HFFc6 (cell line): ENCODE results near the gene GUCA2A. TPM values are rescaled to one million over a fixed set of nuclear protein-coding genes. Genes with fewer than 3 reads are reported as not detected.

Source experiments
- DNase-seq: peaks from one replicate; pipeline ENCODE4 v3.0.0-alpha.2; 2018
- H3K27ac Mint-ChIP-seq: 2 replicates; pipeline ENCODE4 v1.8.0; 2020; ENCODE audit warnings: mild to moderate bottlenecking, mixed read lengths
- H3K27me3 Mint-ChIP-seq: 2 replicates; pipeline ENCODE4 v1.8.0; 2021; ENCODE audit warnings: mild to moderate bottlenecking, moderate library complexity, mixed read lengths; ENCODE audit not compliant: insufficient read depth
- H3K36me3 Mint-ChIP-seq: 2 replicates; pipeline ENCODE4 v1.8.0; 2021; ENCODE audit warnings: low read depth, mixed read lengths
- H3K4me1 Mint-ChIP-seq: 2 replicates; pipeline ENCODE4 v1.8.0; 2020; ENCODE audit warnings: low read depth, mixed read lengths
- H3K4me3 Mint-ChIP-seq: 2 replicates; pipeline ENCODE4 v1.8.0; 2020; ENCODE audit warnings: mild to moderate bottlenecking, moderate library complexity, mixed read lengths
- H3K9me3 Mint-ChIP-seq: 2 replicates; pipeline ENCODE4 v1.8.0; 2020; ENCODE audit warnings: mild to moderate bottlenecking, mixed read lengths
- CTCF ChIP-seq: fragments of 200-600 bp; sonication (generic); IDR thresholded peaks from 2 replicates; pipeline ENCODE4 v1.5.0; 2021; ENCODE audit warnings: antibody characterized with exemption, mild to moderate bottlenecking
- total RNA-seq, 6 experiments: library from RNA; stranded (reverse); fragmentation: NEBNext Ultra II Directional; extraction: Animal tissue kit (Norgen Biotek cat#: 25700); gene quantifications; 2 replicates in 1 of 6; 3 replicates in 5 of 6; pipeline ENCODE4 v1.2.3, GENCODE V29; 2021

The GUCA2A gene
- total RNA-seq, 6 experiments from 2014 or later: not detected

GRCh38 chr1:42181687-42182086, 17.1 kb upstream of the GUCA2A start:
- no peak overlapping the region for H3K27ac Mint-ChIP-seq
- H3K4me3 Mint-ChIP-seq: no peak overlapping the region

GRCh38 chr1:42179900-42180329, 15.4 kb upstream of the GUCA2A start:
- no peak for TF ChIP-seq CTCF
- Mint-ChIP-seq H3K27me3 (no peaks in the 10 kb centered on the region), H3K4me1 (peaks cover 20% of the 10 kb centered on the region), H3K27ac (no peak overlapping the region), H3K4me3 (no peak overlapping the region), H3K9me3 (no peaks in the 10 kb centered on the region), H3K36me3 (peaks cover 12% of the 10 kb centered on the region)
- no peak for DNase-seq

More at GRCh38 chr1:42181687-42182086, 17.1 kb upstream of the GUCA2A start:
- TF ChIP-seq CTCF: no peak
- H3K36me3 Mint-ChIP-seq: peaks cover 11% of the 10 kb centered on the region
- no peaks in the 10 kb centered on the region for H3K9me3 Mint-ChIP-seq
- no peak for DNase-seq
- H3K27me3 Mint-ChIP-seq: no peaks in the 10 kb centered on the region
- peaks cover 32% of the 10 kb centered on the region for H3K4me1 Mint-ChIP-seq

- Mint-ChIP-seq H3K36me3 (peaks cover 8% of the 10 kb centered on the region), H3K4me1 (peaks cover 25% of the 10 kb centered on the region), H3K9me3 (no peaks in the 10 kb centered on the region), H3K27ac (no peak overlapping the region), H3K4me3 (no peak overlapping the region), H3K27me3 (no peaks in the 10 kb centered on the region)
- no peak for DNase-seq
- TF ChIP-seq CTCF: no peak
Measured at GRCh38 chr1:42179275-42179674, 14.7 kb upstream of the GUCA2A start.

GRCh38 chr1:42178249-42178648, 13.7 kb upstream of the GUCA2A start:
- H3K4me1 Mint-ChIP-seq: peaks cover 32% of the 10 kb centered on the region
- no peak for TF ChIP-seq CTCF
- H3K27ac Mint-ChIP-seq: peak overlapping the region; percentile 47
- H3K27me3 Mint-ChIP-seq: no peaks in the 10 kb centered on the region
- DNase-seq: no peak
- H3K9me3 Mint-ChIP-seq: no peaks in the 10 kb centered on the region
- H3K36me3 Mint-ChIP-seq: peaks cover 8% of the 10 kb centered on the region
- H3K4me3 Mint-ChIP-seq: no peak overlapping the region

- no peak for TF ChIP-seq CTCF
- H3K9me3 Mint-ChIP-seq: no peaks in the 10 kb centered on the region
- peaks cover 32% of the 10 kb centered on the region for H3K4me1 Mint-ChIP-seq
- peak overlapping the region; percentile 5; the same call in 1 of the 2 replicates for H3K4me3 Mint-ChIP-seq
- peaks cover 8% of the 10 kb centered on the region for H3K36me3 Mint-ChIP-seq
- DNase-seq: peak; percentile 92
- H3K27ac Mint-ChIP-seq: peak overlapping the region; percentile 50
- H3K27me3 Mint-ChIP-seq: no peaks in the 10 kb centered on the region
Measured at GRCh38 chr1:42177541-42177981, 13.0 kb upstream of the GUCA2A start.
